CD1c-positive myeloid dendritic cell (primary cell): ENCODE measurements around the gene PKD2.
"Not testable (repeated sequence)": the region's sequence is repeated elsewhere in the genome, so short reads cannot be mapped to it uniquely, and the experiment has no call there.

Source experiments
- DNase-seq: peaks from one replicate; pipeline ENCODE4 v3.0.0-alpha.2; 2016; ENCODE audit errors: extremely low spot score

Gene PKD2

DNA sequence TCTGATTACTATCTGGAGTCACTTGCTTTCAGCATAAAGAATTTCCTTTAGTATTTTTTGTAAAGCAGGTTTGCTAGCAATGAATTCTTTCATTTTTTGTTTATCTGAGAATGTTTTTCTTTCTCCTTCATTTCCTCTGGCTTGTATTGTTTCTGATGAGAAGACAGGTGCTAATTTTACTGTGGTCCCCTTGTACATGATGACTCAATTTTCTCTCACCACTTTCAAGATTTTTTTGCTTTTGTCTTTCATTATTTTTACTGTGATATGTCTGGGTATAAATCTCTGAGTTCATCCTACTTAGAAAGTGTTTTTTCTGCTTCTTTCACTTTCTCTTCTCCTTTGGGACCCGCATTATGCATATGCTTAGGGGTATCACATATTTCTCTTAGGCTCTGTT is 62.6 kb downstream of the PKD2 start:
- DNase-seq = no peak

DNA sequence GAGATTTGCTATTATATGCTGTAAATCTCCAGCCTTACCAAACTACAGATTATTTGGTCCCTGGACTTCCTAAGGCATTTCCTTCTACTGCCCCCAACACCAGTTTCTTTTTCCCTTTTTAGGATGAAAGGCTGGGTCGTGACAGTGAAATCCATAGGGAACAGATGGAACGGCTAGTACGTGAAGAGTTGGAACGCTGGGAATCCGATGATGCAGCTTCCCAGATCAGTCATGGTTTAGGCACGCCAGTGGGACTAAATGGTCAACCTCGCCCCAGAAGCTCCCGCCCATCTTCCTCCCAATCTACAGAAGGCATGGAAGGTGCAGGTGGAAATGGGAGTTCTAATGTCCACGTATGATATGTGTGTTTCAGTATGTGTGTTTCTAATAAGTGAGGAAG is 67.9 kb downstream of the PKD2 start:
- DNase-seq = no peak

DNA sequence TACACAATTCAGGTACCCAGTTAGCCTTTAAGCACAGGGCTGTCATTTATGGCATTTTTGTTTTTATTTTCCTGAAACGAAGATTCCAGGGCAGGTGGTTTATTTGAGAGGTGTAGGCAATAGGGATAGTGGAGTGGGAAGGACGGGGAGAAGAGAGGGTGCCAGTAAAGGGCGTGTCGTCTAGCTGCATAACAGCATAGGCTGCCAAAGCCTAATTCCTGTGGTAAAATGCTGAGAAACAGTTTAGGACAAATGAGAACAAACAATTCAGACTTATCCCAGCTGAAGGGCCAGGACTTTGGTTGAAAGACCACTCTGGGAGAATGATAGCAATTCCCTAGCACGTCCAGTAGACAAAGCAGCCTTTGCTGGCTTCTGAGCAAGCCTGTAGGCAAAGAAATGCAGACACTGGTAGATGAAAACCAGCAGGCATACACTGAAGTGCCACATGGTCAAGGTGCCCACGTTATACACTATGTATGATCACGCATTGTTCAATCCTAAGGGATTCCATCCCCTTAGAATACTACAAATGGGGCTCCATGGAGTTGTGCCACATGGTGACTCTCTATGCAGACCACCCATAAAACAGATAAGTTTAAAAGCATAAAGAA is 70.6 kb downstream of the PKD2 start:
- DNase-seq = no peak

GRCh38 chr4:88078579-88078978 is 71.1 kb downstream of the PKD2 start:
- DNase-seq = no peak

- no peak for DNase-seq
Observed at GRCh38 chr4:88080626-88081025, 73.2 kb downstream of the PKD2 start.

GRCh38 chr4:88087004-88087403 is 79.6 kb downstream of the PKD2 start:
- DNase-seq = no peak

DNA sequence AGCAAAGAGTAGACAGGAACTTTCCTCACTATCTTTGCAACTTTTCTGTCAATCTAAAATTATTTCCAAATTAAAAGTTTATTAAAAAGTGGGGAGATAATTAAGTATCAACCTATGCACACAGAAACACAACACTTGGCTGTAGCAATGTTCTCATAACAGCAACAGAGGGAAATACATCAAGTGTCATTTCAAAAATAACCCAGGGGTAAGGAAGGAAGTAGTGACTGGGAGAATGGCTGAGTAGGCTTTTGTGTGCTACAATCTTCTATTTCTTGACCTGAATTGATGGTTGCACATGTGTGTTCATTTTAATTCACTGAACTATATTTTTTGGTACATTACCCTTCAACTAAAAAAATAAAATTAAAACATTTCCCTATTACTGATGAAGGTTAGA is 83.5 kb downstream of the PKD2 start:
- DNase-seq = no peak

GRCh38 chr4:88091378-88091777 is 83.9 kb downstream of the PKD2 start:
- no peak for DNase-seq

GRCh38 chr4:88093874-88094273 is 86.4 kb downstream of the PKD2 start:
- no peak for DNase-seq

GRCh38 chr4:88097301-88097700 is 89.9 kb downstream of the PKD2 start:
- no peak for DNase-seq

DNA sequence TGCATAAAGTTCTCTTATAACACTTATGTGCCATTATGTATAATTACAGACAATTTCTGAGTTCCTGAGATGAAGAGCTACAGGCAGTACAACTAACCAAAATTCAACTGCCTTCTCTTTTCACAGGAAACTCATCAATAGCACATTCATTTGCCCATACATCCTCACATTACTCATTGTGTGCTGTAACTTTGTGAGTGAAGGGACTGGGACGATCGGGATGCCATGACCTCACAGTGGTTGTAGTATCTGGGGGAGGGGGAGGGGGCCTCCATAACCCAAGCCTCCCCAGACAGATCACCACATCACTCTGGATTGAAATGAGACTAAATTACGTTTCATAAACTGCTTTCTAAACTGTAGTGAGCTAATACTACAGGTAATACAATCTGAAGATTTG is 90.3 kb downstream of the PKD2 start:
- DNase-seq = no peak

- DNase-seq = no peak
Observed at GRCh38 chr4:88098993-88099752, 91.7 kb downstream of the PKD2 start.

DNA sequence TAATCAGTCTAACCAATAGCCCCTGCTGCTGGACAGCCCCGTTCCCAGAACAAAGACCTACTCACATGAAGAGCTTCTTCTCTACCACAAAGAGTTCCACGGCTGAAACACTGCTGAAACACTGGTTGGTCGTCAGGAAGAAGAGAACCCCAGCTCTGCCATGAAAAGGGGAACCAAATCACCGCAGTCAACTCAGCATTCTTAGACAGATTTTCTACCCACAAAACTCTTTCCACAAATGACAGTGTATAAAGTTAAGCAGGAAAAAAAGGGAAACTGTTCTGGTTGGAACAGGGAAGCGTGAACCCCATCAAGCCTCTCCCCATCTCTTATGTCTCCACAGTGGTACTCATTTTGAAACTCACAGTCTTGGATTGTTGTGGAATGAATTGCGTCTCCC is 93.7 kb downstream of the PKD2 start:
- DNase-seq = peak; percentile 87

GRCh38 chr4:88102026-88102425 is 94.6 kb downstream of the PKD2 start:
- DNase-seq = no peak

DNA sequence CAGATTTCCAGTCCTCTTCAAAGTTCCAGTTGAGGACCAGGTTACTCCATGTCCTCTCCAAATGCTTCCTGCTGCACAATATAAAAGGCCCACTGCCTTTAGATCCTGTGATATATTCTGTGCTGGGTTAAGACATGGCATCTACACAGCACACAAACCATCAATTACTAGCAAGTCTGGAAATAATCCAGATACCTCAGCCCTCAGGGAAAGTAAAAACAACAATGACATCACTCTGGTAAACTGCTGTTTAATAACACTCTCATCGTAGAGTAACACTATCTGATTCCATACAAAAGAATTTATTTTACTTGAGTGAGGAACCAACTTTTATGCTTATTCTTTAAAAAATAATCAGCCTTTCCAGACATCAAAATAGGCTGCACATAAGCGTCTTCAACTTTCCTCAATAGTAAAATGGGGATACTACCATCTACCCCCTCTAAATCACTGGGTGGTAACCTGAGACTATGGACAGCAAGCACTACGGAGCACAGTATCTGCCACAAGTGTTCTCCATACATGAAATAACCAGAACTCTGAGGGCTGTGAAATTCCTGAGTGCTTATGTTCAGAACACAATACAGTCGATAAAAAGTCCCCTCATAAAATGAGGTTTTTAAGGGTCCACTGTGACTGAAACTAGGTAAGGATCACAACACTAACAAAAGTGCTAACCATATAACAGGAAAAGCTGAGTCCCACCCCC is 97.6 kb downstream of the PKD2 start:
- no peak for DNase-seq

DNA sequence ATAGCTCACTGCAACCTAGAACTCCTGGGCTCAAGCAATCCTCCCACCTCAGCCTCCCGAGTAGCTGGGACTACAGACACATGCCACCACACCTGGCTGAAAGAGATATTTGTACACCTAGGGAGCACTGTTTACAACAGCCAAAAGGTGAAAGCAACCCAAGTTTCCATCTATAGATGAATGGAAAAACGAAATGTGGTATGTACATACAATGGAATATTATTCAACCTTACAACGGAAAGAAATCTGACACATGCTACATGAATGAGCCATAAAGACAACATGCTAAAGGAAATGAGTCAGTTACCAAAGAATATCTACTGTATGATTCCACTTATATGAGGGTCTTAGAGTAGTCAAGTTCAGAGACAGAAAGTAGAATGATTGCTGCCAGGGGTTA is 98.8 kb downstream of the PKD2 start:
- no peak for DNase-seq

DNA sequence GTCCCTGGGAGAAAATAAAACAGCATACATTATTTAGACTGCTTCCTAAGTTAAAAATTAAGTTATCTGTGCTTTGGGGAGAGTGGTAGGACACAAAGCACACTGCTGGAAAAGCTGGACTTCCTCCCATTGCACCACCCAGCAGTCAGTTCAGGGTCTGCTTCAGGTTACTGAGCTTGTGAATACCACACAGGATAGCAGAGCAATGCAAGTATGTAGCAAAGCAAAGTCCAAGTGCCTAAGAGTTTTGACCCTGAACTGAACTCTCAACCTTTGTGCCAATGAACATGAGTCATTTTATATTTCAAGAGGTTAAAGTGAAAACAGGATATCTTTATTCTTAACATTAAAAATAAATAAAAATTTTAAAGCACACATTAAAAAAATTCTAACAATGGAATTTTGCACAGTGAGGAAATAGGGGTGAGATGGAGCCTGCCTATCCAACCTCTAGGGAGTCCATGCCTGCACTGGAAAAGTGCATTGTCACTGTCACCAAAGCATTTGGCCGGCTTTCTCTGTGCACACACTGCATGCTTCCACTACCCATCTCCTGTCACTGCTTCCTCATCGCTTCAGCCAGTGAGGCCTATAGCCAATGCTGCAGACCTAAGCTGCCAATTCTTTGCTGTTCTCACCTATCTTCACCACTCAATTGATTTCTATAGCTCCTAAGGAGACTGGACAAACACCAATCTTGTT is 100.1 kb downstream of the PKD2 start:
- peak; percentile 19 for DNase-seq

DNA sequence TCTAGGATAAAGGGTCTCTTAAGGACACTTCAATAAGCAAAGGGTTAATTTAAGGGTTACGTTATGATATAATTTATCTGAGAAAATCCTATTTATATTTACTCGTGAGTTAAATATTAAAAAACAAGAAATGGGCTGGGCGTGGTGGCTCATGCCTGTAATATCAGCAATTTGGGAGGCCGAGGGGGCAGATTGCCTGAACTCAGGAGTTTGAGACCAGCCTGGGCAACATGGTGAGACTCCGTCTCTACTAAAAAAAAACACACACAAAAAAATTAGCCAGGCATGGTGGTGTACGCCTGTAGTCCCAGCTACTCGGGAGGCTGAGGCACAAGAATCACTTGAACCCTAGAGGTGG is 100.7 kb downstream of the PKD2 start:
- DNase-seq = not testable (repeated sequence)

GRCh38 chr4:88108747-88109122 is 101.3 kb downstream of the PKD2 start:
- DNase-seq = no peak

DNA sequence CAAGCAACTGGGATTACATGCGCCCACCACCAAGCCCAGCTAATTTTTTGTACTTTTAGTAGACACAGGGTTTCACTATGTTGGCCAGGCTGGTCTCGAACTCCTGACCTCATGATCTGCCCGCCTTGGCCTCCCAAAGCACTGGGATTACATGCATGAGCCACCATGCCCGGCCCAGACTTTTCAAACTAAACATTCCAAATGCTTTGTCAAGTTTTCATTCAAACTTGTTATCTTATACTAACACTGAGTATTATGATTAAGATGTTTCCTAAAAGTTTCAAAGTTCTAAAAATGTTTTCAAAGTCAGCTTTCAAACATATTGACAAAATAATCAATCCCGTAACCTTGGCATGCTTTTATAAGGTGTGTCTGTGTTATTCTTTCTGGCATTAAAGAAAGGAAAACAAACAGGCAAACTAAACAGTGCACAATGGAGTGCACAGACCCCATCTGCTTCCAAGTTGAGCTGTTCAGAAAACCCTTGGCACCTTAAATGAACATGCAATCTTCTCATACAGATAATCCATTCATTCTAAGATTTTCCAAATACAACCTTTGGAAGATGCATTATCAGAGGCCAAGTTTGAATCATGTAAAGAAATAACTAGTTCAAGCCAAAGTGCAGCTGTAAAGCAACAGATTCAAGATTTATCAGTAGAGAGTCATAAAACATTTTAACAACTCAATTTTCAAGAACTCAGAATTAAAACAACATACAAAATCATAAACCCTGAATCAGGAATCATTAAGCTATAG is 101.9 kb downstream of the PKD2 start:
- no peak for DNase-seq

DNA sequence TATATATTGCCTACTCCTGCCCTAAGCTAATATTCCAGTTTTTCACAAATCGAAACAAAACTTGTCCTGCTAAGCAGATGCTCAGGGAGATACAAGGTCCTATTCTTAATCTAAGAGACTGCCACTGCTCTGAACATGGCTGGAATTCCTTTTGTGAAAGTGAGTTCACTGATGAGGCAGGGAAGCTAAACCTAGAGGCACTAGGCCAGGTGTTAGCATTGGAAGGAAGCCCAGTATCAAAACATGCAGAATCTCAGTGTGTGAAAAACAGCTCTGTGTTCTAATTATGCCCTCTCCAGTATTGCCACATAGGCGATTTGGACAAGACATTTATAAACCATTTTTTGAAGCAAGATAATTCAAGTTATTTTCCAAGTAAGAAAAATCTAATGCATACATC is 103.4 kb downstream of the PKD2 start:
- no peak for DNase-seq

DNA sequence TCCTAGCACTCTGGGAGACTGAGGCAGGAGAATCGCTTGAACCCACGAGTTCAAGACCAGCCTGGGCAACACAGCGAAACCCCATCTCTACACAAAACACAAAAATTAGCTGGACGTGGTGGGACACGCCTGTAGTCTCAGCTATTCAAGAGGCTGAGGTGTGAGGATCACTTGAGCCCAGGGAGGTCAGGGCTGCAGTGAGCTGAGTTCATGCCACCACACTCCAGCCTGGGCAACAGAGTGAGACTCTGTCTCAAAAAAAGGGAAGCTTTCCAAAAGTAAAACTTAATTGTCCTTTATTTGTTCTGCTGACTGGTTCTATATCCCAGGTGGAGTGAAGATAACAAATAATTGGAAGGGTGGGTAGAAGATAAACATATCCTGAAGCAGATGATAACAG is 105.4 kb downstream of the PKD2 start:
- DNase-seq = no peak
